GM23338 (cell line): ENCODE results near the gene XRCC6. TPM values are rescaled to one million over a fixed set of nuclear protein-coding genes. Genes with fewer than 3 reads are reported as not detected.

Source experiments
- ATAC-seq: fragments of 200-7000 bp; cut with Tn5 transposase; 3 replicates; pipeline ENCODE4 v1.9.1; 2020
- DNase-seq: peaks from one replicate; pipeline ENCODE4 v3.0.0-alpha.2; 2015; ENCODE audit warnings: low spot score
- H2AFZ ChIP-seq: fragments of 200-600 bp; sonication (generic); 2 replicates; pipeline ENCODE4 v1.8.0; 2016; ENCODE audit warnings: antibody characterized with exemption, mild to moderate bottlenecking, moderate library complexity
- H3F3A ChIP-seq: fragments of 200-600 bp; sonication (generic); replicated peaks from 2 replicates; pipeline ENCODE4 v1.8.0; 2017; ENCODE audit warnings: antibody characterized with exemption, mixed run types, low read depth
- H3K27ac ChIP-seq: fragments of 200-600 bp; sonication (generic); 2 replicates; pipeline ENCODE4 v1.6.1; 2016; ENCODE audit warnings: low read depth
- H3K27me3 ChIP-seq: fragments of 200-600 bp; sonication (generic); 2 replicates; pipeline ENCODE4 v1.8.0; 2016; ENCODE audit warnings: mild to moderate bottlenecking, mixed run types, moderate library complexity; ENCODE audit not compliant: insufficient read depth
- H3K36me3 ChIP-seq: fragments of 200-600 bp; sonication (generic); 2 replicates; pipeline ENCODE4 v1.8.0; 2016; ENCODE audit warnings: mild to moderate bottlenecking; ENCODE audit not compliant: insufficient read depth
- H3K4me1 ChIP-seq: fragments of 200-600 bp; sonication (generic); 2 replicates; pipeline ENCODE4 v1.8.0; 2016; ENCODE audit warnings: mild to moderate bottlenecking, moderate library complexity; ENCODE audit not compliant: insufficient read depth
- H3K4me2 ChIP-seq: fragments of 200-600 bp; sonication (generic); 2 replicates; pipeline ENCODE4 v1.7.1; 2017; ENCODE audit warnings: mixed run types
- H3K4me3 ChIP-seq: fragments of 200-600 bp; sonication (generic); 2 replicates; pipeline ENCODE4 v1.6.1; 2016; ENCODE audit warnings: mixed run types
- H3K79me2 ChIP-seq: fragments of 200-600 bp; sonication (generic); replicated peaks from 2 replicates; pipeline ENCODE4 v1.8.0; 2017; ENCODE audit warnings: mild to moderate bottlenecking; ENCODE audit not compliant: insufficient read depth
- H3K9me2 ChIP-seq: fragments of 200-600 bp; sonication (generic); 2 replicates; pipeline ENCODE4 v1.8.0; 2017; ENCODE audit not compliant: insufficient read depth
- H4K20me1 ChIP-seq: fragments of 200-600 bp; sonication (generic); replicated peaks from 2 replicates; pipeline ENCODE4 v1.8.0; 2017; ENCODE audit warnings: mild to moderate bottlenecking; ENCODE audit not compliant: insufficient read depth
- H3K27ac Mint-ChIP-seq: 2 replicates; pipeline ENCODE4 v1.8.0; 2020; ENCODE audit warnings: inconsistent platforms, mild to moderate bottlenecking, moderate library complexity, mixed read lengths
- H3K27me3 Mint-ChIP-seq: 3 replicates; pipeline ENCODE4 v1.8.0; 2022; ENCODE audit warnings: low read depth, mild to moderate bottlenecking, moderate library complexity, mixed read lengths, inconsistent platforms; ENCODE audit not compliant: insufficient read depth, poor library complexity
- H3K36me3 Mint-ChIP-seq: 3 replicates; pipeline ENCODE4 v1.8.0; 2021; ENCODE audit warnings: low read depth, mild to moderate bottlenecking, inconsistent platforms, moderate library complexity, mixed read lengths
- H3K4me1 Mint-ChIP-seq: 3 replicates; pipeline ENCODE4 v1.8.0; 2020; ENCODE audit warnings: mild to moderate bottlenecking, inconsistent platforms, mixed read lengths
- H3K4me3 Mint-ChIP-seq: 3 replicates; pipeline ENCODE4 v1.8.0; 2021; ENCODE audit warnings: moderate library complexity, mild to moderate bottlenecking, inconsistent platforms, mixed read lengths
- H3K9me3 Mint-ChIP-seq: 3 replicates; pipeline ENCODE4 v1.8.0; 2020; ENCODE audit warnings: moderate library complexity, mild to moderate bottlenecking, inconsistent platforms, mixed read lengths
- CREB1 ChIP-seq: fragments of 250-450 bp; sonication (Bioruptor Pico); IDR thresholded peaks from 2 replicates; pipeline ENCODE4 v1.5.0; 2020; ENCODE audit warnings: low read depth, mild to moderate bottlenecking, moderate library complexity
- ETS1 ChIP-seq: IDR thresholded peaks from 2 replicates; pipeline ENCODE4 v1.6.1; 2016; ENCODE audit warnings: antibody characterized with exemption
- EZH2 ChIP-seq: fragments of 200-600 bp; sonication (generic); IDR thresholded peaks from one replicate; pipeline ENCODE4 v1.8.0; 2017; ENCODE audit warnings: antibody characterized with exemption, mild to moderate bottlenecking, low read depth; ENCODE audit not compliant: unreplicated experiment
- EZH2phosphoT487 ChIP-seq: fragments of 200-600 bp; sonication (generic); IDR thresholded peaks from one replicate; pipeline ENCODE4 v1.8.1; 2018; ENCODE audit warnings: antibody characterized with exemption; ENCODE audit not compliant: unreplicated experiment
- JUNB ChIP-seq: IDR thresholded peaks from one replicate; pipeline ENCODE4 v1.6.1; 2016; ENCODE audit warnings: antibody characterized with exemption; ENCODE audit not compliant: unreplicated experiment
- NANOG ChIP-seq: IDR thresholded peaks from 2 replicates; pipeline ENCODE4 v1.6.1; 2016; ENCODE audit warnings: antibody characterized with exemption, borderline replicate concordance
- POLR2AphosphoS5 ChIP-seq: IDR thresholded peaks from 2 replicates; pipeline ENCODE4 v1.6.1; 2016; ENCODE audit warnings: antibody characterized with exemption, low read depth
- REST ChIP-seq: IDR thresholded peaks from one replicate; pipeline ENCODE4 v1.6.1; 2018; ENCODE audit warnings: antibody characterized with exemption; ENCODE audit not compliant: unreplicated experiment
- STAT1 ChIP-seq: IDR thresholded peaks from one replicate; pipeline ENCODE4 v1.6.1; 2016; ENCODE audit warnings: antibody characterized with exemption; ENCODE audit not compliant: unreplicated experiment
- ZNF114 ChIP-seq: fragments of 250-450 bp; sonication (Bioruptor Pico); IDR thresholded peaks from 2 replicates; pipeline ENCODE4 v1.5.0; 2020; ENCODE audit warnings: mild to moderate bottlenecking, moderate library complexity
- ZNF331 ChIP-seq: fragments of 250-450 bp; sonication (Bioruptor Pico); IDR thresholded peaks from 2 replicates; pipeline ENCODE4 v1.5.0; 2020; ENCODE audit warnings: low read depth, mild to moderate bottlenecking, moderate library complexity
- ZNF462 ChIP-seq: fragments of 250-450 bp; sonication (Bioruptor Pico); IDR thresholded peaks from 2 replicates; pipeline ENCODE4 v1.5.0; 2020; ENCODE audit warnings: mild to moderate bottlenecking, moderate library complexity
- polyA plus RNA-seq: library from polyadenylated mRNA; unstranded; fragments of >200 nt; fragmentation: Nextera tagmentation; extraction: Ambion mirVana; gene quantifications from 2 replicates; pipeline ENCODE4 v1.2.1, GENCODE V29; 2016
- total RNA-seq: library from RNA; depleted of rRNA; stranded (reverse); fragments of >200 nt; shearing (Covaris generic); gene quantifications from 2 replicates; pipeline ENCODE4 v1.2.3, GENCODE V29; 2014

Gene XRCC6
- total and polyA plus RNA-seq, 2 experiments from 2014 or later: 351 to 498 TPM

- peaks cover 79% of the 10 kb centered on the region for H3K36me3 ChIP-seq
- peaks cover 91% of the 10 kb centered on the region for H3K36me3 Mint-ChIP-seq
- TF ChIP-seq ZNF331 (CRISPR knock-in tag) (no peak), ZNF462 (CRISPR knock-in tag) (no peak), JUNB (no peak), EZH2phosphoT487 (no peak), ETS1 (no peak), POLR2AphosphoS5 (no peak), NANOG (no peak), REST (no peak), STAT1 (no peak), ZNF114 (no peak), CREB1 (CRISPR knock-in tag) (no peak), EZH2 (no peak)
- no peak overlapping the region for H3K4me2 ChIP-seq
- H3K27me3 Mint-ChIP-seq: no peaks in the 10 kb centered on the region
- H2AFZ ChIP-seq: no peak overlapping the region
- no peaks in the 10 kb centered on the region for H3K9me3 Mint-ChIP-seq
- no peaks in the 10 kb centered on the region for H3K9me2 ChIP-seq
- no peaks in the 10 kb centered on the region for H3F3A ChIP-seq
- H3K27ac ChIP-seq: no peak overlapping the region
- ATAC-seq (no peak), DNase-seq (no peak)
- H3K4me3 Mint-ChIP-seq: no peak overlapping the region
- peaks cover 31% of the 10 kb centered on the region for H4K20me1 ChIP-seq
- H3K27me3 ChIP-seq: no peaks in the 10 kb centered on the region
- H3K4me1 ChIP-seq: no peaks in the 10 kb centered on the region
- H3K4me1 Mint-ChIP-seq: no peaks in the 10 kb centered on the region
- H3K4me3 ChIP-seq: no peak overlapping the region
- H3K27ac Mint-ChIP-seq: no peak overlapping the region
- peaks cover 20% of the 10 kb centered on the region for H3K79me2 ChIP-seq
Measured at GRCh38 chr22:41650229-41650628, 29.1 kb downstream of the XRCC6 start.
